ENCODE results near the gene BEND5.

The BEND5 gene

GRCh38 chr1:48692235-48692634, 84.5 kb downstream of the BEND5 start:
- Histone ChIP-seq H3K27ac (ENCODE audit: low read depth, low read length) (no peak overlapping the region), H3K27me3 (ENCODE audit: insufficient read depth, low read length) (no peaks in the 10 kb centered on the region), H3K9ac (ENCODE audit: low read length) (no peak overlapping the region), H3K4ac (ENCODE audit: low read depth, low read length) (no peak overlapping the region), H3K14ac (ENCODE audit: low read length) (no peak overlapping the region), H4K91ac (ENCODE audit: low read depth, low read length) (no peak overlapping the region), H4K12ac (ENCODE audit: low read depth, low read length) (no peak overlapping the region), H3K4me1 (ENCODE audit: control insufficient read depth in 1 of 2, insufficient read depth in 2 of 2, low read length in 2 of 2) (no peaks in the 10 kb centered on the region), H3K36me3 (ENCODE audit: control insufficient read depth in 1 of 2, insufficient read depth in 2 of 2, low read length in 2 of 2) (no peaks in the 10 kb centered on the region), H3K79me1 (ENCODE audit: low read length) (no peaks in the 10 kb centered on the region), H2AK5ac (ENCODE audit: low read length) (no peak overlapping the region), H3K4me2 (ENCODE audit: low read length) (no peak overlapping the region), H2BK12ac (ENCODE audit: low read length) (no peak overlapping the region), H3K79me2 (ENCODE audit: control insufficient read depth, insufficient read depth, low read length, poor library complexity) (no peaks in the 10 kb centered on the region), H2AFZ (ENCODE audit: insufficient read depth, low read length, poor library complexity) (no peak overlapping the region), H3K18ac (ENCODE audit: low read length) (no peak overlapping the region), H2BK5ac (ENCODE audit: low read depth, low read length, poor library complexity) (no peak overlapping the region), H3K23ac (ENCODE audit: low read length) (no peak overlapping the region), H4K8ac (ENCODE audit: low read depth, low read length) (no peak overlapping the region), H3K4me3 (ENCODE audit: low read depth, low read length) (no peak overlapping the region), H3K9me3 (ENCODE audit: insufficient read depth, low read depth, low read length) (no peaks in the 10 kb centered on the region), H2BK120ac (ENCODE audit: insufficient read depth, low read length, poor library complexity) (no peak overlapping the region)
- WGBS (ENCODE audit: extremely low coverage, insufficient coverage, insufficient read length) = no CpG with 5 or more reads among the region's 9 CpGs
- DNase-seq = no peak

- WGBS (ENCODE audit: extremely low coverage, insufficient coverage, insufficient read length) = no CpG with 5 or more reads among the region's 5 CpGs
- H3K23ac ChIP-seq (ENCODE audit: low read length) = no peak overlapping the region
- H3K4ac ChIP-seq (ENCODE audit: low read depth, low read length) = no peak overlapping the region
- no peaks in the 10 kb centered on the region for H3K36me3 ChIP-seq (ENCODE audit: control insufficient read depth in 1 of 2, insufficient read depth in 2 of 2, low read length in 2 of 2)
- H3K79me2 ChIP-seq (ENCODE audit: control insufficient read depth, insufficient read depth, low read length, poor library complexity) = no peaks in the 10 kb centered on the region
- no peak overlapping the region for H3K27ac ChIP-seq (ENCODE audit: low read depth, low read length)
- no peaks in the 10 kb centered on the region for H3K9me3 ChIP-seq (ENCODE audit: insufficient read depth, low read depth, low read length)
- no peak overlapping the region for H4K12ac ChIP-seq (ENCODE audit: low read depth, low read length)
- no peak overlapping the region for H3K4me3 ChIP-seq (ENCODE audit: low read depth, low read length)
- no peak for DNase-seq
- H3K79me1 ChIP-seq (ENCODE audit: low read length) = no peaks in the 10 kb centered on the region
- no peak overlapping the region for H3K14ac ChIP-seq (ENCODE audit: low read length)
- H3K4me1 ChIP-seq (ENCODE audit: control insufficient read depth in 1 of 2, insufficient read depth in 2 of 2, low read length in 2 of 2) = no peaks in the 10 kb centered on the region
- no peak overlapping the region for H3K4me2 ChIP-seq (ENCODE audit: low read length)
- no peak overlapping the region for H3K18ac ChIP-seq (ENCODE audit: low read length)
- H2AFZ ChIP-seq (ENCODE audit: insufficient read depth, low read length, poor library complexity) = no peak overlapping the region
- no peak overlapping the region for H2BK12ac ChIP-seq (ENCODE audit: low read length)
- H3K9ac ChIP-seq (ENCODE audit: low read length) = no peak overlapping the region
- no peaks in the 10 kb centered on the region for H3K27me3 ChIP-seq (ENCODE audit: insufficient read depth, low read length)
- H4K91ac ChIP-seq (ENCODE audit: low read depth, low read length) = no peak overlapping the region
- H2AK5ac ChIP-seq (ENCODE audit: low read length) = no peak overlapping the region
- no peak overlapping the region for H4K8ac ChIP-seq (ENCODE audit: low read depth, low read length)
- H2BK120ac ChIP-seq (ENCODE audit: insufficient read depth, low read length, poor library complexity) = no peak overlapping the region
- H2BK5ac ChIP-seq (ENCODE audit: low read depth, low read length, poor library complexity) = no peak overlapping the region
Measured at GRCh38 chr1:48691429-48692001, 85.2 kb downstream of the BEND5 start.

- H3K36me3 ChIP-seq (ENCODE audit: control insufficient read depth in 1 of 2, insufficient read depth in 2 of 2, low read length in 2 of 2) = no peaks in the 10 kb centered on the region
- no peaks in the 10 kb centered on the region for H3K79me1 ChIP-seq (ENCODE audit: low read length)
- no peaks in the 10 kb centered on the region for H3K27me3 ChIP-seq (ENCODE audit: insufficient read depth, low read length)
- no peak overlapping the region for H3K18ac ChIP-seq (ENCODE audit: low read length)
- no peak overlapping the region for H2BK12ac ChIP-seq (ENCODE audit: low read length)
- DNase-seq = peak in 1 of 2 donors; percentile 6
- no peak overlapping the region for H3K4me2 ChIP-seq (ENCODE audit: low read length)
- H2BK120ac ChIP-seq (ENCODE audit: insufficient read depth, low read length, poor library complexity) = no peak overlapping the region
- no peak overlapping the region for H4K8ac ChIP-seq (ENCODE audit: low read depth, low read length)
- H2BK5ac ChIP-seq (ENCODE audit: low read depth, low read length, poor library complexity) = no peak overlapping the region
- H2AFZ ChIP-seq (ENCODE audit: insufficient read depth, low read length, poor library complexity) = no peak overlapping the region
- H3K14ac ChIP-seq (ENCODE audit: low read length) = no peak overlapping the region
- H4K12ac ChIP-seq (ENCODE audit: low read depth, low read length) = no peak overlapping the region
- H3K4me3 ChIP-seq (ENCODE audit: low read depth, low read length) = no peak overlapping the region
- H3K4ac ChIP-seq (ENCODE audit: low read depth, low read length) = no peak overlapping the region
- no peak overlapping the region for H3K23ac ChIP-seq (ENCODE audit: low read length)
- WGBS (ENCODE audit: extremely low coverage, insufficient coverage, insufficient read length) = no CpG with 5 or more reads among the region's 3 CpGs
- H3K9ac ChIP-seq (ENCODE audit: low read length) = no peak overlapping the region
- H3K79me2 ChIP-seq (ENCODE audit: control insufficient read depth, insufficient read depth, low read length, poor library complexity) = no peaks in the 10 kb centered on the region
- H4K91ac ChIP-seq (ENCODE audit: low read depth, low read length) = no peak overlapping the region
- H3K4me1 ChIP-seq (ENCODE audit: control insufficient read depth in 1 of 2, insufficient read depth in 2 of 2, low read length in 2 of 2) = no peaks in the 10 kb centered on the region
- H3K9me3 ChIP-seq (ENCODE audit: insufficient read depth, low read depth, low read length) = no peaks in the 10 kb centered on the region
- no peak overlapping the region for H3K27ac ChIP-seq (ENCODE audit: low read depth, low read length)
- no peak overlapping the region for H2AK5ac ChIP-seq (ENCODE audit: low read length)
Measured at GRCh38 chr1:48688102-48688760, 88.5 kb downstream of the BEND5 start.

- no peak overlapping the region for H3K18ac ChIP-seq (ENCODE audit: low read length)
- H2AK5ac ChIP-seq (ENCODE audit: low read length) = no peak overlapping the region
- no peak overlapping the region for H3K23ac ChIP-seq (ENCODE audit: low read length)
- no peak for DNase-seq
- no peaks in the 10 kb centered on the region for H3K27me3 ChIP-seq (ENCODE audit: insufficient read depth, low read length)
- no peak overlapping the region for H2BK12ac ChIP-seq (ENCODE audit: low read length)
- H3K4ac ChIP-seq (ENCODE audit: low read depth, low read length) = no peak overlapping the region
- no peaks in the 10 kb centered on the region for H3K9me3 ChIP-seq (ENCODE audit: insufficient read depth, low read depth, low read length)
- H2BK5ac ChIP-seq (ENCODE audit: low read depth, low read length, poor library complexity) = no peak overlapping the region
- H3K79me2 ChIP-seq (ENCODE audit: control insufficient read depth, insufficient read depth, low read length, poor library complexity) = no peaks in the 10 kb centered on the region
- no peak overlapping the region for H3K14ac ChIP-seq (ENCODE audit: low read length)
- no peak overlapping the region for H3K27ac ChIP-seq (ENCODE audit: low read depth, low read length)
- H2AFZ ChIP-seq (ENCODE audit: insufficient read depth, low read length, poor library complexity) = no peak overlapping the region
- H3K4me3 ChIP-seq (ENCODE audit: low read depth, low read length) = no peak overlapping the region
- H3K36me3 ChIP-seq (ENCODE audit: control insufficient read depth in 1 of 2, insufficient read depth in 2 of 2, low read length in 2 of 2) = no peaks in the 10 kb centered on the region
- H3K4me2 ChIP-seq (ENCODE audit: low read length) = no peak overlapping the region
- H2BK120ac ChIP-seq (ENCODE audit: insufficient read depth, low read length, poor library complexity) = no peak overlapping the region
- no peaks in the 10 kb centered on the region for H3K79me1 ChIP-seq (ENCODE audit: low read length)
- H4K12ac ChIP-seq (ENCODE audit: low read depth, low read length) = no peak overlapping the region
- H3K9ac ChIP-seq (ENCODE audit: low read length) = no peak overlapping the region
- no CpG with 5 or more reads among the region's 13 CpGs for WGBS (ENCODE audit: extremely low coverage, insufficient coverage, insufficient read length)
- H4K8ac ChIP-seq (ENCODE audit: low read depth, low read length) = no peak overlapping the region
- H4K91ac ChIP-seq (ENCODE audit: low read depth, low read length) = no peak overlapping the region
- no peaks in the 10 kb centered on the region for H3K4me1 ChIP-seq (ENCODE audit: control insufficient read depth in 1 of 2, insufficient read depth in 2 of 2, low read length in 2 of 2)
Measured at GRCh38 chr1:48687282-48688045, 89.2 kb downstream of the BEND5 start.

All from trophoblast cell (in vitro differentiated cells and primary cell).